GM21360 (cell line): ENCODE results near the gene TRPV4.

Source experiments
- ATAC-seq: cut with Tn5 transposase; IDR thresholded peaks from one replicate; pipeline ENCODE4 v1.9.1; 2021; ENCODE audit warnings: mild to moderate bottlenecking, moderate library complexity; ENCODE audit not compliant: unreplicated experiment

TRPV4 gene

DNA sequence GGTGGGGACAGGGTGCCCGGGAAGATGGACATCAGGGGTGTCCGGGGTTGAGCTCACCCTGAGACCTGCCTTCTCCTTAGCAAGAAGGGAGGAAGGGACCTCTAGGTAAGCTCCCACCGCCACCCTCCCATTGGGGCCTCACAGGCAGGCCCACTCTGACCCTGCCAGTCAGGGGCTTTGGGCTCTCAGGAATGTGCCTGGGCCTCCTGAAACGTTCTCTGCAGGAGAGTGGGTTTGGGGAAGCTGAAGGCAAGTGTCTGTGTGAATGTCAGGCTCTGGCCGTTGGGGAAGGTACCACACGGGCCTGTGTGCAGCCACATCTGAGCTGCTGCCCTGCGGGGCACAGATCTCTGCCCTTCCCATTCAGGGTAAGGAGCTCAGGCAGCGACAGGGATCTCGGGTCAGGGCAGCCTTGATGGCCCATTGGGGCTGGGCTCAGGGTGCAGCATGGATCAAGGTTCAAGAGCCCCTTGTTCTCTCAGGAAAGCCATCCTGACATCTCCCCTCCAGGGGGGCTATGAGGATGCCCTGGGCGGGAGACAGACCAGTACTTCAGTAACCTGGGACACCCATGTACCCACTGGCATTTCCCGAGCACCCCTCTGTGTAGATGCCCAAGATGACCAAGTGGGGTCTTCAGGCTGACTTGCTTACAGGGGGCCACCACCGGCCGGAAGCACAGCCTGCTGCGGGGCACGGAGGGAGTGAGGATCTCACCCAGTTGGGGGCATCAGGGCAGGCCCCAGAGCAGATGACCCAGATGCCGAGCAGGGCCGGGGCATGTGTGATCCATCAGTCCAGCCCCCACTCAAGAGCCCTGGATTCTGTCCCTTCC lies 89.9 kb downstream of the TRPV4 start:
- ATAC-seq: no peak

DNA sequence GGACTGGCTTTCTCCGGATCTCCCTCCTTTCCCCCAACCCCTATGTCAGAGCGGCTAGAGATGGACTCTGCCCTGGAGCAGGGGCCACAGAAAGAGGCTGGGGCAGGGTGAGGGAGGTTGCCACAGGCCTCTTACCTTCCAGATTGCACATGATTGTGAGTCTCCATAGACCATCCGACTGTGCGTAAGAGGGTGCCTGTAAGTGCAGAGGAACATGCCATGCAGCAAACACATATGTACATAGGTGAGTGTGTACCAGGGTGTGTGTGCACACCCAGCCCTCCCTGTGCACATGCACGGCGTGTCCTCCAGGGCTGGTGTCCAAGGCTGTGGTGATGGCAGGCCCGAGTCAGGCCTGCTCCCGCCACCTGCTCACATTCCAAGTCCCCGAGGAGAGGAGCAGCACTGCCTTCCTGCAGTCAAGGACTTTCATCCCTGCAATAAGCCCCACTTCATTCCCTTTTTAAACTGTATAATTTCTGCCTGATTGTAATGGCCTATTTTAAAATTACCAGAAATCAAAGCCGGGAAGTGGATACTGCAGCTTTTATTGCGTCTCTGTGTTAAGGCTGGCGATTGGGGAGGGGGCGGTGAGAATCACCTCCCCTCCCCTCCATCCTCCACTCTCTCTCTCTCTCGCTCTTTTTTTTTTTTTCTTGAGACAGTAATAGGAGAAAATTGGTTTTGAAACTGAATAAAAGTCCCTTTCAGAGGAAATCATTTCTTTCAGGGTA lies 91.1 kb downstream of the TRPV4 start:
- no peak for ATAC-seq

DNA sequence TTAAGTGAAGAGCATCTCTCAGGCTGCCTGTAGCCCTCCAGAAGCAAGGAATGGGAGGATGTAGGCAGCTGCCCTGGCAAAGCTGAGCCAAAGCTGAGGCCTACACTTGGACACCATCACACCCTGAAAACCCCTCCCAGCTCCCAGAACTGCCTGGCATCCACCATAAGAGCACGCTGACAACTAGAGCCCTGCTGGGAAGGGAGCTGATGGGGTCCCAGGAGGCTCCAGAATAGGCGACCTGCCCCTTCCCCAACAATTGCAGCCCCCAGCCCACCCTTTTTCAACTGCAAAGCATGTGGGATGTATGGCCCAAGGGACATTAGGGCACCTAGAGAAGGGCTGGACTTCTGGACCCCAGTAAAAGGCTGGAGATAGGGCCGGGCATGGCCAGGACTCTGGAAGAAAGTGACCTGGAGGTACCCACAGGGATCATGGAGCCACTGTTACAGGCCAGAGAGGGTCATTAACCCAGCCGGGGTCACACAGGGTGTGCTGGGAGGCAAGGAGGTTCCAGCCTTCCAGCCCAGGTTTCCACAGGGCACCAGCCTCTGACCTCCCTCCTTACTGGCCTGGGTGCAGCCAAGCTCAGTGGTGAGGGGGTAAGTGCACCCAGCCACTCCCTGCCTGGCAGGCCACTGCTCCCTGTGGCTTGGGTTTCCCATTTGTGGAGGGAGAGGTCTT lies 91.8 kb downstream of the TRPV4 start:
- no peak for ATAC-seq

DNA sequence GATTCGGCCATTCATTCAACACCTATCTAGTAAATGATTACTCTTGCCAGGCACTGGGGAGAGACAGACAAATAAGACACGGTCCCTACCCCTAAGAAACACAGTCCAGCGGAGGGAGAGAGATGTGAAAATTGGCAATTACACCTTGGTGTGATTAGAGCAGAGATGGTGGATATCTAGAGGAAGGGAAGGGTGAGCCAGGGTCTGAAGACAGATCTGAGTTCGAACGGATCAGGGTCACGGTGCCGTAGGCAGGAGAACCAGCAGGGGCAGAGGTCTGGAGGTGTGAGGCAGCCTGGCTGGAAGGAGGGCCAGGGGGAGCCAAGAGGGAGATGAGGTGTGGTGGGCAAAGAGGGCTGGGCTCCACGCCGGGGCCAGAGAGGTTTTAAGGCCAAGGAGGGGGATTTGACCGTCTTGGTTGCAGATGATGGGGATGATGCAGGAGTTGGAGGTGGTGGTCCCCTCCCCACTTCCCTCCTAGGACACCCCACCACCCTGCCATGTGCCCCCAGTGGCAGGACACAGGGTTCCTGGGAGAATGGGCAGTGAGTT lies 92.4 kb downstream of the TRPV4 start:
- no peak for ATAC-seq

DNA sequence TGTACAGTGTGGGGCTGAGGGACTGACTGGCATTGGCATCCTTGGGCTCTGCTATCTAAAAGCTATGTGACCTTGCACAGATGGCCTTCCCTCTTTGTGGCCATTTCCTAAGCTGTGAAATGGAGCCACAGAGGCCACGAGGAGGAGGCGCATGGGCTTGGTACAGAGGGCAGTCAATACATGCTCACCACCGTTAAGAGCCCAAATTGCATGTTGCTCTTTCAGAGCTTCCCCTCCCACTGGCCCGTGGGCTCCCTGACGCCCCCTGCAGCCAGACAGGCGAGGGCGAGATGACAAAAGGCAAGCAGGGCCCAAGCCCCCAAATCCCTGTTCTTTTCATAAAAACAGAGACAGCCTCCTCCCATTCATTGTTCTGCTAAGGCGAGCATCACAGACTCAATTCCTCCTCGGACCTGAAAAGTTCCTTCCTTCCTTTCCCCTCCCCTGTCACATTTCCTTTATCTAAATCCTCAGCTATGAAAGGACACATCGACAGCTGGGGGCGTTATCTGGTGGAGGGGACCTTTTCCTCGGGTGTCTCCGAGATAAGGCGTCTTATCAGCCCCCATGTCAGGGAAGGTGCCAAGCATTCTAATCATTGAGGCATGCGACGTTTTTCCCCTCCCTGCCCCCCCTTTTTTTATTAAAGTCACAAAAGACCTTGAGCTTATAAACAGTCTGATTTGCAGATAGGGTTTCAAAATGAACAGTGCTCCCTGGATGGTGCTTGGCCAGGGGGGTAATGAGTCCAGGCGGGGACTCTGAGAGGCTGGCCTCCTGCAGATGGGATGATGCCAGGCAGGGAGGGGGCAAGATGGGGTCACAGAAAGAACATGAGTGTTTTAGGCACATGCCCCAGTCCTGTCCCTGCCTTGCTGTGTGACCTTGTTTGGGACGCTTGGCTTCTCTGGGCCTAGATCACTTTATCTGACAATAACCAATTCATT lies 93.2 kb downstream of the TRPV4 start:
- no peak for ATAC-seq

DNA sequence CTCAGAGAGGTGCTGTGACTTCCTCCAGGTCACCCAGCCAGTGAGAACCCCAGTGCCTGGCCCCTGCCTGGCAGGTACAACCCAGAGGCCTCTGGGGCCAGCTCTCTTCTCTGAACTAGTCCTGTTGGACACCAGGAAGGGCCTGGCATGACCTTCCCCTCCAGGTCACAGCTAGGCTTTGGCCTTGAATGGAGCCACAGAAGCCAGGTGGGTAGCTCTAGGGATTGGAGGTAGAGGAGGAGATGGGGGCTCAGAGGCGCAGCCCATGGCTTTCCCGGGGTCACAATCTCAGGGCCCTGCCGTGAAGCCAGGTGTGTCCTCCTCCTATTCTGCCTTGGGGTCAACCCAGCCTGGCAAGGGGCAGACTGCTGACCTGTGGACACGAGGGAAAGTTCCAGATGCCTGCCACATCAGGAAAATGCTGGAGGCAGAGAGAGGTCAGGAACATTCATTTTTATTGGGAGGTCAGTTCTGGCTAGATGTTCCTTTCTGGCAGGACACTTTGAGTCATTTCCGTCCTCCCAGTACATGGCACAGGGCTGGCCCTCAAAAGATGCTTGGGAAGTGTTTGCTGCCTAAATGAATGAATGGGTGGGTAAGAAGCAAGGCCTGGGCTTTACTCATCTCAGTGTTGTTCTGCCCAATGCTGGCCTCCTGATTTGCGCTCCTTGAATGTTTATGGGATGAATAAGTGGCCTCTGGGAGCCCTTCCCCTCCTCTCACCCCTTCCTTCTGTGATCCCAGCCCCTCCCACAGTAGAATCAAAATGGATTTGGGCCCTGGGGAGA lies 94.1 kb downstream of the TRPV4 start:
- ATAC-seq: no peak

DNA sequence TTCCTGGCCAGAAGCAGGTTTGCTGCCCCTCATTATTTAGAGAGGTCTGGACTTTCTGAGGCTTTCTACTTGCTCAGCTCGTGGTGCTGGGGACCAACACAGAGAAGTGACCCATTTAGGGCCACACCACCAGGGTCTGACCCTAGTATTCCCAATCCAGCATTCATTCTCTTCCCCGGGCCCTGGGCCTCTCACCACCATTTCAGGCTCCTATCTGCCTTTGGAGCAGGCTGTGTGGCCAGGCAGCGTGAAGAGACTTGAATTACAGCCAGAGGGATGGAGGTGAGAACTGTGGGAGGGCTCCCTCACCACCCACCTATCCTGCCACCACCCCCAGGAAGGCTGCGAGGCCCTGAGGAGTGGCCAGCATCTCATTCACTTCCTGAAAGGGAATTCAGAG lies 95.0 kb downstream of the TRPV4 start:
- no peak for ATAC-seq

DNA sequence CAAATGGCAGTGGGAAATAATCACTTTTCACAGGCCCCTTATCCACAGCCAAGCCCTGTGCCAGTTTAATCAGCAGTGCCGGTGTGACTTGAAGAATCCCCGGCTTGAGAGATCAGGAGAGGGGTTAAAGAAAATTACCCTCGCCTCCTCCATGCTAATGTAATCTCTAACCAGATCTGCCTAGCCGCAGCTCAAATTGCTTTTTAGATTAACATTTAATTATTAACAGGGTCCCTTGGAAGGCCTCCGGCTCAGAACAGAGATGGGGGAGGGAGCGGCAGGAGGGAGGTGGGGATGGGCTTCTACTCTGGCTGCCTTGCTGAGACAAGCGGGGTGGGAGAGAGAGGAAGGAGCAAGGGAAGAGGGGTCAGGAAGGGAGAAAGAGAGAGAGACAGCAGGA lies 95.6 kb downstream of the TRPV4 start:
- ATAC-seq: no peak

DNA sequence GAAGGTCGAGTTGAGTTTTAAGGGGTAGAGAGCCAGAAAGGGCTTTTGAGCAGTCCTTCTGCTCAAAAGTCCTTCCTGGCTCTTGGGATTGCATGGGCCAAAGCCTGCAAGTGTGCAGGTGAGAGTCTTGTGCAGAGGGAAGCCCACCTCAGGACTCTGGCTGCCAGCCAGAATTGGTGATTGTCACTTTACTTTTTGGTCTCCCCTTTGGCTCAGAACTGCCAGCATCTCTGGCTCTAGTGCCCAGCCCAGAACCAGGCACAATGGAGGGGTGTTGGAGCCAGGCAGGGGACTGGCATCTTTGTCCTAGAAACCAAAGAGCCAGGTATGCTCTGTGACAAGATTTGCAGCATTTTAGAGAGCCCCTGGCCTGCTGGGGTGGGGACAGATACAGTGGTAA lies 96.1 kb downstream of the TRPV4 start:
- ATAC-seq: no peak

DNA sequence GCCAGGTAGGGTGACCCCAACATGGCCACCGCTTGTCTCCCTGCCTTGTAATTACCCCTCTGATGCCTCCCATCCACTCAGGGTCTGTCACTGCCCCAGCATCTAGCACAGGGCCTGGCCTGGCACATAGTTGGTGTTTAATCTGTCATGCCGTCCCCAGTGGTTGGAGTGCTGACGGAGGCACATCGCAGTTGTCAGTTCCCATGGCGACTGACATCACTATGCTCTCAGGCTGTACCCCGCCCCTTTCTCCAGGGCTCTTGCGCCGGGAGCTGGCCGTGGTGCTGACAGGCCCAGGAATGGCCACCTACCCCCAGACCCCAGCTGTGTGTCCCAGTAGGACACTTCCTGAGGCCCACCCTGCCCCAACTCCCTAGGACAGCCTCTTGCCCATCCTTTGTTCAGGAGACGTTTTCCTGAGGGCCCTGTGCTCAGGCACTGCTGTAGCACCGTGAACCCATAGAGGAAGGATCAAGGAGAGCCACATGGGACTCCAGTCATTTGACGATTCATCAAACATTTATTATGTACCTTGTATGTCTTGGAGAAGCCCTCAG lies 96.6 kb downstream of the TRPV4 start:
- ATAC-seq: no peak

DNA sequence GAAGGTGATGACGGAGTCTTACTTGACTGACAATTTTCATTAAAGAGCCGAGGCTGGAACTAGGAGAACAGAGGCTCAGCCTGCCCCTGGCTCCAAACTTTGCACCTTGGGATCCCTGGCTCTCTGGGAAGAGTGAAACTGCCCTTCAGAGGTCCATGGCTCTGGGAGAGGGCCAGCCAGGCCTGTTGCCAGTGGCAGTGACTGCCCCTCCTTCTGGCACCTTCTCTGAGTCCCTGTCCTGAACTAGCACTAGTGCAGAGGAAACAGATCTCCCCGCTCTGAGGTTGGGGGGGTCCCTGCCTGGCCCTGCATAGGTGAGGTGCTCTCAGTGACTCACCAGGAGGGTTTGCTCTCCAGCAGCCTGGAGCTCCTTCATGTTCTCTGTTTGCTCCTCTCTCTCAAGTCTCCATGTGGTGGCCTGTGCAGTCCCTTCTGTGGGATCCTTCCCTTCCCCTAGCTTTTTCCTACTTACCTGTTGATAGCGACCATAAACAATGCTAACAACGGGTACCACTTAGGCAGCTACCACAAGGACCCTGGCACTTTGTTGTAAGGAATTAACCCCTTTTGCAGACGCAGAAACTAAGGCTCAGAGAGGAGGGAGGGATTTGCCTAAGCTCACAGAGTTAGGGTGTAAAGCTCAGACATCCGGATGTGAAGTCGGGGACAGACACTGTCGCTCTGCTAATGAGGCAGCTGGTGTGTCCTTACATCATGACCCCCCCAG lies 97.2 kb downstream of the TRPV4 start:
- ATAC-seq: no peak

DNA sequence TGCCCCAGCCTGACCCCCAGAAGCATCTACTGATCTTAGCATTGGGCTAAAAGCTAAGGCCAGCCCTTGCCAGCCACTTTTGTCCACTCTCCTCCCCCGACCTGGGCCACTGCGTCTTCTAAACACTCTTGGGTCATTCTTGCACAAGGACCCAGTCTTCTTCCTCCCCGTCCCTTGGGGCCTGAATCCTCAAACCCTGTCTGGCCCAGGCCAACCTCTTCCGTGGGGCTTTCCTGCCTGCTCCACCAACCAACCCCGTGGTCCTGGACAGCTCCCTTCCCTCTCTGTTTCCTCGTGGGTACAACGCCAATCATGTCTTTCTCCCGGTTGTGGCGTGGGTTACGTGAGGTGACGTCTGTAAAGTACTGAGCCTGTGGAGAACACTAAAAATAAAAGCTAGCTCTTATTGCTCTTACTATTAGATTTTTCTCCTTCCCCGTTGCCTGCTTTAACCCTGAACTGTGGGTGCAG lies 98.1 kb downstream of the TRPV4 start:
- no peak for ATAC-seq

DNA sequence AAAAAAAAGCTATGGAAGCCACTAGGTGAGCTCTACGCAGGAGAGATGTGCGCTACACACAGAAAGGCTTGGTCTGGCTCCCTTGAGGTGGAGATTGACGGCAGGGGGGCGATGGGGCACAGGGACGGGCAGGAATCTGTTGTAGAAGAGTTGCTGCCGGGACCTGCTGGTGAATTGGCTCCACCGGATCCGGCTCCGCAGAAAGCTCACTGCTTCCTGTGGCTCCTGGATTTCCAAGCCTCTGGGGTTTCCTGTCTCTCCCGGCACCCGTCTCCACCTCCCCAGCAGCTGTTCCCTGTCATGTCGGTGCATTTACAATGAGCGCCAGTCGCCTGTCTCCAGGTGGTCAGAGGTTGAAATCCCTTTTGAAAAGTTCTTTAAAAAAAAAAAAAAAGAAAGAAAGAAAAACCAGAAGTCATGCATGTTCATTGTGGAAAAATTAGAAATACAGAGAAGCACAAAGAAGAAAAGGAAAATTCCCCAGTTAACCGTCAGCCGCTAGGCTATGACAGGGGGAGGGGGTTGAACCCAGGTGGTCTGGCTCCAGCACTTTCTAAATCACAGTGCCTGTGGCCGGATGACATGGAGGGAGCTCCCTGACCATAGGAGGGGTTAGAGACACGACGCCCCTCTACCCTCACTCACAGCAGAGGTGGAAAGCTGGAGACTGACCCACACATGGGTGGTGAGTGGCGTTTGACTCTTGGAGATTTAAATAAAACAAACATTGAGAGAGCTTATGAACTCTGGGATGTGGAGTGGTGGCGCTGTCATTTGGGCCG lies 98.8 kb downstream of the TRPV4 start:
- ATAC-seq: no peak
